Suppressor macrophage (primary cell): ENCODE measurements around the gene OR4F3.
"Not testable (repeated sequence)": the region's sequence is repeated elsewhere in the genome, so short reads cannot be mapped to it uniquely, and the experiment has no call there.

ENCODE experiments used
- DNase-seq, 4 experiments: peaks; one replicate each; pipeline ENCODE4 v3.0.0-alpha.2; 2020 to 2022
- total RNA-seq, 17 experiments: gene quantifications; one replicate each; lab custom pipeline; 2026; ENCODE audit warnings: mixed read lengths in 6 of 17, inconsistent platforms in 3 of 17; lab: John Stamatoyannopoulos, UW

Gene OR4F3
- 0 reads per million in 17 experiments for total RNA-seq

GRCh38 chr5:181366968-181367367, at the start of gene OR4F3:
Gene OR4F3, plus strand, starts transcription at chr5:181367268.
- DNase-seq = not testable (repeated sequence)
